HPDE6-E6E7 (cell line): ENCODE measurements around the gene ZDHHC11B.
A peak's percentile ranks its signal among the peaks of the same experiment; 100 is the strongest.
"Not testable (repeated sequence)": the region's sequence is repeated elsewhere in the genome, so short reads cannot be mapped to it uniquely, and the experiment has no call there.

ENCODE experiments used
- DNase-seq: peaks from one replicate; pipeline ENCODE4 v3.0.0; 2011; ENCODE audit warnings: missing footprints; ENCODE audit errors: extremely low spot score

Gene ZDHHC11B

GRCh38 chr5:769485-770145 lies 14.9 kb downstream of the ZDHHC11B start:
- DNase-seq = not testable (repeated sequence)

DNA sequence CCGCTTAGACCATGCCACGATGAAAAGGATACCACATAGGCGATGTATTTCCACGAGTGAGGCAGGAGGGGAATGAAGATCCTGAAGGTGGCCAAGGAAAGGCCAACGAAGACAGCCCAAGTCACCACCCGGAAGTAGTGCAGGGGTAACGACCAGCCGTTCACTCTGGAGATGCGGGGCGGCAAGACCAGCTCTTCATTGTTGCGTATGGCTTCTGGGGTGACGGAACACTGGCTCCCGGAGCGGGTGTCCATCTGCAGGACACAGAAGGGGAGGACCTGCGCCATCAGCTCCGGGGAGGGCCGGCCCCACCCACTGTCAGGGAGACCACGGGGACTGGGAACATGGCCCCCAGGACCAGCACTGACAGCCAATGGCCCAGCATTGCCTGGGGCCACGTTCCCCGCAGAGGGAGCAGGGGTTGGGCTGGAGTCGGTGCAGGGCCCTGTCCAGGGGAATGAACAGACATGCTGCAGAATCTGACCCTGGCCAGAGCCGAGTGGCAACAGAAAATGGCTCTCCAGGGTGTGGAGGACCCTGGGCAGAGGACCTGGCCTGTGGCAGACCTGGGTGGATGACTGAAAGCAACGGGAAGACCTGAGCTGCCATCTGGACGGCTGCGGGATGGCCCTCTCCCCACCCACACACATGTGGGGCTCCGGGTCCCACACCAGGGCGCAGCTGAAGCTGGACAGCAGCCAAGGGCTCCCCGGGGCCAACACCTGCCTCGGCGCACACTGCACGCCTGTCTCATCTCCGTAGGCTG lies 17.7 kb downstream of the ZDHHC11B start:
- DNase-seq = no peak

DNA sequence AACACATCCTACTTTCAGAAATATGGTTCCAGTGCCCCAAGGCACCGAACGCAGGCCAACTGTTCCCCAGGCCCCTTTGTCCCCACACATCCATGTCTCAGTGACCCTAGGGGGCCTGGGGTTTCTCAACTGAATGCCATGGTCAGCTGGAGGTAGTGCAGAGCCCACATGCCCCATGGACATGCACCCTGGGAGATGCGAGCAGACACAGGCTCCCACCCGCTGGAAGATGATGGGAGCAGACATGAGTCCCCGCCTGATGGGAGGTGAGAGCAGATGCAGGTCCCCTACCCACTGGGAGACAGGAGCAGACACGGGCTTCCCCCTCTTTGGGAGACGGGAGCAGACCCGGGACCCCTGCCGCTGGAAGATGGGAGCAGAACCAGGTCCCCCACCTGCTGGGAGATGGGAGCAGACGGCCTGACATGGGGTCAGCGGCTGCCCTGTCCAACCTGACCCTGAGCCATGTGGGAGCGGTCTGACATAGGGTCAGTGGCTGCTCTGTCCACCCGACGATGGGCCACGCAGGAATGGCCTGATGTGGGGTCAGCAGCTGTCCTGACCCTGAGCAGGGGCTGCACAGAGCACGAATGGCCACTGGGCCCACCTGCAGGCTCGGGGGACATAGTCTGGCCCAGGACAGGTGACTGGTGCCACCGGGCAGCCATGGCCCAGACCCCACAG lies 18.4 kb downstream of the ZDHHC11B start:
- DNase-seq = no peak

DNA sequence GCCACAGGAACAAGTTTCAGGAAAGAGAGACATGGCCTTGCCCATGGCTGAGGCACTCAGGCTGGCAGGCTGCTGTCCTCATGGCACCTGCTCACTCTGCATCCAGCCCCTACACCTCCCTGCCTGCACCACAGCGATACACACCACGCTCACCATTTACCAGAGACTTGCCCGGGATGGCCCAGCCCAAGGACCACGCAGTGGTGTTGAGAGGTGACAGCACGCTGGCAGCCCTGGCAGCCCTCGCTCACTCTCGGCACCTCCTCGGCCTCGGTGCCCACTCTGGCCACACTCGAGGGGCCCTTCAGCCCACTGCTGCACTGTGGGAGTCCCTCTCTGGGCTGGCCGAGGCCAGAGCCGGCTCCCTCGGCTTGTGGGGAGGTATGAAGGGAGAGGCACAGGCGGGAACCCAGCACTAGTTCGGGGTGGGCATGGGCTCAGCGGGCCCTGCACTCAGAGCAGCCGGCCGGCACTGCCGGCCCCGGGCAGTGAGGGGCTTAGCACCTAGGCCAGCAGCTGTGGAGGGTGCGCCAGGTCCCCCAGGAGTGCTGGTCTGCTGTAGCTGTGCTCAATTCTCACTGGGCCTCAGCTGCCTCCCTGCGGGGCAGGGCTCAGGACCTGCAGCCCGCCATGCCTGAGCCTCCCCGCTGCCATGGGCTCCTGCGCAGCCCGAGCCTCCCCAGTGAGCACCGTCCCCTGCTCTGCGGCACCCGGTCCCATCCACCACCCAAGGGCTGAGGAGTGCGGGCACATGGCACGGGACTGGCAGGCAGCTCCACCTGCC lies 20.3 kb downstream of the ZDHHC11B start:
- no peak for DNase-seq

GRCh38 chr5:763397-763796 lies 21.1 kb downstream of the ZDHHC11B start:
- no peak for DNase-seq

GRCh38 chr5:762996-763395 lies 21.5 kb downstream of the ZDHHC11B start:
- DNase-seq = not testable (repeated sequence)

DNA sequence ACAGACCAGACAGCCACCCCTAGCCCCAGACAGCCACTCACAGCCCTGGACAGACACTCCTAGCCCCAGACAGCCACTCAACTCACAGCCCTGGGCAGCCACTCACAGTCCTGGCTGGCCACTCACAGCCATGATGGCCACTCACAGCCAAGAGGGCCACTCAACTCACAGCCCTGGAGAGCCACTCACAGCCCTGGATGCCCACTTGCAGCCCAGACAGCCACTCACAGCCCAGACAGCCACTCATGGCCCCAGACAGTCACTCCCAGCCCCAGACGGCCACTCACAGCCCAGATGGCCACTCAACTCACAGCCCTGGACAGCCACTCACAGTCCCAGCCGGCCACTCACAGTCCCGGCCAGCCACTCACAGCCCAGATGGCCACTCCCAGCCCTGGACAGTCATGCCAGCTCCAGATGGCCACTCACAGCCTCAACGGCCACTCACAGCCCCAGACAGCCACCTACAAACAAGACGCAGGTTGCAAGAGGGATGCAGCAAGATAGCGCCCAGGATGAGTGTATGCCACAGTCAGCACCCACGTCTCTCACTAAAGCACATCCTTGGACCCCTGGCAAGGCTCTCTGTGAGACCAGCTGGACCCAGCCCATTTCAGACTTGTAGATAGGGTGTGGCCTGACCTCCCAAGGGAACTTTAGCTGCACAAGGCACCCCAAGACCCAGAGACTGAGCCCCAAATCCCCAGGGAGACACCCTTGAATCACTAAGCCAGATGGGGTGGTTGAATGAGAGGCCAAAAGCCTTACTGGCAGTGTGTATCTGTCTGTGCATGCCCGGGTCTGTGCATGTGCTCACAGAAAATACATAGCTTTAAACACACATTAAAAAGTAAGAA lies 22.4 kb downstream of the ZDHHC11B start:
- DNase-seq = no peak

GRCh38 chr5:761059-761771 lies 23.3 kb downstream of the ZDHHC11B start:
- DNase-seq = no peak

DNA sequence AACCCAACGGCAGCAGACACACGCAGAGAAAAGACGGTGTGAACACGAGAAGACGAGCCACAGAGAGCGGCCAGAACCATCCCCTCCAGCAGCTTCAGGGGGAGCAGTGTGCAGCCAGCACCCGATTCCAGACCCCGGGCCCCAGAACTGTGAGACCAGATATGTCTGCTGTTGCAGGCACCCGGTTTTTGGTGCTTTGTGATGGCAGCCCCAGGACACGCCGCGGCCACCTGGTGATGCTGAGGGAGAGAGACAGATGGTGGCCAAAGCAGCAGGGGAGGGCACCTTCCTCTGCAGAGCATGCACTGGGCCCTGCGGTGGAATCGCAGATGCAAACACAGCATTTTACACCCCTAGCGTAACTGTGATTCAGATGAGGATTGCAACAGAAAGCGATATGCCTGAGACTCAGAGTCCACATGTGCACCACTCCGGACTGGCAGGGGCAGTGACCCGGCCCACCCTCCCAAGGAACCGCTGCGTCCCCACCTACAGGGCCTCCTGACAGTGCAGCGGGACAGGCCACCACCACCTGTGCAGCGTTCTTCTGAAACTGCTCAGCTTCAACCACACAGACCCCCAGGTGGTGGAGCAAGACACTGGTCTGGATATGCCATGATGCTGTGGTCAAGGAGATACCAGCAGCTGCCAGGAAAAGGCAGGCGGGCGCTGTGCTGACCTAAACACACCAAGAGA lies 24.0 kb downstream of the ZDHHC11B start:
- no peak for DNase-seq

DNA sequence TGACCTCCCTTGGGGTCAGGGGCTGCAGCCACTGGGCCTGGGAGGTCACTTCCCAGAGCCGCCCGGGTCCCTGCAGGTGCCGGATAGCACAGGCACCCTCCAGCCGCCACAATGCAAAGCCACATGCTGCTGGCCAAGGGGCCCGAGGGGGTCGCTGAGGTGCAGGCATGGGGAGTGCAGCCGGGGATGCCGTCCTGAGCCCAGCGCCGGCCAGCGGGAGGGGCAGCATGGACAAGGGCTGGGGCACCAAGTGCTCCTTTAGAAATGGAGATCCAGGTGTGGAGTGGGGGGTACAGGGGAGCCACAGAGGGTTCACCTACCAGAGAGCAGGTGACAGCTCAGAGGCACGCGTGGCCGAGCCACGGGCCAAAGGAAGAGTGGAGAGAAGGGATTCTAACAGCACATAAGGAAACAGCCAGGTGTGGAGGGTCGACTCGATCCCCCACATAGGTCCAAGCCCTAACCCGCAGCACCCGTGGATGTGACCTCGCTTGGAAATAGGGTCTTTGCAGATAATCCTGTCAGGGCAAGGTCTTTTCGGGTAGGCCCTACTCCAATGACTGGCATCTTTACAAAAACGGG lies 24.7 kb downstream of the ZDHHC11B start:
- no peak for DNase-seq

- DNase-seq = peak; percentile 77
Observed at GRCh38 chr5:759111-759751, 25.3 kb downstream of the ZDHHC11B start.

DNA sequence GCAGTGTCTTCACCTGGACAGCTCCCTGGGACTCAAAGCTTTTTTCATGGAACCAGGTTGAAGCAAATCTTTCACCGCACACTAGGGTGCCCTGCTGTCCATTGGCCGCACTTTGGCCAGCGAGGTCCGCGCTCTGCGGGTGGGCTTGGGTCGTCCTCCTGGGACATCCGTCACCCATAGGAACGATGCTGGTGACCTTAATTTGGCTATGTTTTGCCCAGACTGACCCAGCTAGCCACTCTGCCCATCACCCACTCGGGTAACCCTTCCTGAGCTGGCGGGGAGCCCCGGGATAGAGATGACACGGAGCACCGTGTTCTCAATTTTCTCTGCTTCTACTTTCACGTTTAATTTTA lies 25.9 kb downstream of the ZDHHC11B start:
- no peak for DNase-seq

- DNase-seq = no peak
Observed at GRCh38 chr5:757931-758697, 26.4 kb downstream of the ZDHHC11B start.

- no peak for DNase-seq
Observed at GRCh38 chr5:757346-757930, 27.1 kb downstream of the ZDHHC11B start.

DNA sequence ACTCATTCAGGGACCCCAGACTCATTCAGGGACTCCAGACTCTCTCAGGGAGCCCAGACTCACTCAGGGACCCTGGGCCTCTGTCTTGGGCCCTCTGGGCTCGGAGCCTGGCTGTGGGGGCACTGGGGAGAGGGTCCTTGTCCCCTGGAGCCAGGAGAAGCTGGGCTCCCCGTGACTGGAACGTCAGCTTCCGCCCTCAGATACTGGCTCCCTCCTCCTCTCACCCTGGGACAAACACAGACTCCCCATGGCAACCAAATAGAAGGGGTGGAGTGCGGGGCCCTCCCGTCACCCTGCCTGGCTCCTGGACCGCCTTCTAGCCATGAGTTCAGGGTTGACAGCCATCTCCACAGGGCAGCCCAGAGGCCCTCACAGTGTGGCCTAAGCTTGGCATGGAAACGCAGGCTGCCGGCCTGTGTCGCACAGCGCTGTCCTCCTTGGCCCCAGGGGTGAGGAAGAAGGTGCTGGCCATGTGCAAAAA lies 27.6 kb downstream of the ZDHHC11B start:
- no peak for DNase-seq

- DNase-seq = no peak
Observed at GRCh38 chr5:756171-756570, 28.4 kb downstream of the ZDHHC11B start.

DNA sequence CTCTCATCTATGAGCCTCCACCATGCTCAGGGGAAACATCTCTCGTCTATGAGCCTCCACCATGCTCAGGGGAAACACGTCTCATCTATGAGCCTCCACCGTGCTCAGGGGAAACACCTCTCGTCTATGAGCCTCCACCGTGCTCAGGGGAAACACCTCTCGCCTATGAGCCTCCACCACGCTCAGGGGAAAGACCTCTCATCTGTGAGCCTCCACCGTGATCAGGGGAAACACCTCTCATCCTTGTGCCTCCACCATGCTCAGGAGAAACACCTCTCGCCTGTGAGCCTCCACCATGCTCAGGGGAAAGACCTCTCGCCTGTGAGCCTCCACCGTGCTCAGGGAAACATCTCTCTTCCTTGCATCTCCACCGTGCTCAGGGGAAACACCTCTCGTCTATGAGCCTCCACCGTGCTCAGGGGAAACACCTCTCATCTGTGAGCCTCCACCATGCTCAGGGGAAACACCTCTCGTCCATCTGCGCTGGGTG lies 30.3 kb downstream of the ZDHHC11B start:
- DNase-seq = not testable (repeated sequence)
